Stimulated activated CD8-positive, alpha-beta memory T cell treated with anti-CD3 and anti-CD28 coated beads, Interleukin-12 subunit alpha, Interleukin-12 subunit beta, amount 100 ng/mL, for 24 hours (primary cell): ENCODE results near the gene AGMAT.
A peak's percentile ranks its signal among the peaks of the same experiment; 100 is the strongest.

Source experiments
- DNase-seq: peaks from one replicate; pipeline ENCODE4 v3.0.0-alpha.2; 2020; ENCODE audit errors: extremely low read depth

Gene AGMAT

GRCh38 chr1:15559189-15559810, 25.6 kb downstream of the AGMAT start:
- DNase-seq = no peak

DNA sequence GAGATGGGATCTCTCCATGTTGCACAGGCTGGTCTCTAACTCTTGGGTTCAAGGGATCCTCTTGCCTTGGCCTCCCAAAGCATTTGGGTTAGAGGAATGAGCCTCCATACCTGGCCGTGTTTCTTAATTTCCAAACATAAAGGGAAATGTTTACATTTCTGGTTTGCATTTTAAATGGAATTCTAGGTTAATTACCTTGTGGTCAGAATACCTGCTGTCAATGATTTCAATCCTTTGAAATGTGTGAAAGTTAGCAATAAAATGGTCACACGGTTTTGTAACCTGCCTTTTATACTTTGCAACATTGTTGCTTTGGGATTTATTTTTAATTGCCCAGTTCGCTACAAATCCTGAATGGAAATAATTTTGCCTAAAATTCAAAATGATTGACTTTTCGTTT, 26.3 kb downstream of the AGMAT start:
- no peak for DNase-seq

DNA sequence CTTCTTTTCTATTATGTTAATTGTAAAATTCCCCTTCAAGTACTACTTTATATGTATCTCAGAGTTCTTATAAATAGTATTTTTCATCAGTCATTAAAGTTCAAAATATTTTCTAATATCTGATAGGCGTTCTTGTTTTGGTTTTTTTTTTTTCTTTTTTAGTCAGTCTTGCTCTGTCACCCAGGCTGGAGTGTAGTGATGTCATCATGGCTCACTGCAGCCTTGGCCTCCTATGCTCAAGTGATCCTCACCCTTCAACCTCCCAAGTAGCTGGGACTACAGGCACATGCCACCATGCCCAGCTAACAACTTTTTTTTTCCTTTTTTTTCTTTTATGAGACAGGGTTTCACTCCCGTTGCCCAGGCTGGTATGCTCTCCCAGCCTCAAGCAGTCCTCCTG, 27.3 kb downstream of the AGMAT start:
- DNase-seq = no peak

GRCh38 chr1:15557008-15557407, 27.8 kb downstream of the AGMAT start:
- no peak for DNase-seq

GRCh38 chr1:15550573-15550972, 34.3 kb downstream of the AGMAT start:
- DNase-seq = no peak

DNA sequence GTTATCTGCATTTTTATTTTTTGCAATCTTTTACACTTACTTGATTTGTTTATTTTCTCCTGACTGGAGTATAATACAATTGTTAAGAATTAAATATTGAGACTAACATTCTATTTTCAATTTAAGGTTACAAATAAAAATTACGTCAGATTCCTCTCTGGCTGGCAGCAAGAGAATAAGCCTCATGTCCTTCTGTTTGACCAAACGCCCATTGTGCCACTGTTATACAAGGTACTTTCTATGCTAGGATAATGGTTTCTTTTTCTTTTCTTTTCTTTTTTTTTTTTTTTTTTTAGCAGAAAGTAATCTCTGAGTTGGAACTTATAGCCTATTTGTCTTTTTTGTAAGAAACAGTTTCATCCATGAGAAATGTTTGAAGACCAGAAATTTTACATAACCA, 38.2 kb downstream of the AGMAT start:
- DNase-seq = no peak

DNA sequence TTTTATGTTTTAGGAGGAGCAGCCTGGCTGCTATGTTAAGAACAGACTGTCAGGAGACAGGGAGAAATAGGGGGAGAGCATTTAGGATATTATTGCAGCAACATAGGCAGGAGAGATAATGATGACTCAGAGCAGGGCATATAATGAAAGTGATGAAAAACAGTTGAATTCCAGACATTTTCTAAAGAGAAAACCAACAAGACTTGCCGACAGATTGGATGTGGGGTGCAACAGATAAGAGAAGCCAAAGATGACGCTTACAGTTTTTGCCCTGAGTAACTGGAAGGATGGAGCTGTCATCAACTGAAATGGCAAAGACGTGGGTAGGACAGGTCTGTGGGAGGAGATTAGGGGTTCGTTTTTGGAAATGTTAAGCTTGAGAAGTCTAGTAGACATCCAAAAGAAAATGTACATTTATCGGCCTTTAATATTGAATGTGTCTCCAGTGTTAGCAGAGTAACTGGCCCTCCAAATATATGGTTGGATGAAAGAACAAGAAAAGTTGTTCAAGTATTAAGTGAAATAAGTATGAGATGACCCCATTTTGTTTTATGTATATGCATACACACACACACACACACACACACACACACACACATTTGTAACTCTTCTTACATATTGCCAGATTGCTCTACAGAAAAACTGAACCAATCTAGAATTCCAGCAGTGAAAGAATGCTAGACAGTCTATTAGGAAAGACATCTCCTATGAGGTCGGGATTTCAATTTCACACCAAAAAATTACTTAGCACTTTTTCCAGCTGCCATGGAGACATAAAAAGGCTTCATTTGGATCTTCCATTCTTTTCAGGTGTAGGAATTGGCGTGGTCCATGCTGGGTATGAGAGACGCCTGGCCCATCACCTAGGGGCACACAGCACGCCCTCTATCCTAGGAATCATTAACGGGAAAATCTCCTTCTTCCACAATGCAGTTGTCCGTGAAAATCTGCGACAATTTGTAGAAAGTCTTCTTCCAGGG, 41.0 kb downstream of the AGMAT start:
- no peak for DNase-seq

- DNase-seq = no peak
Measured at GRCh38 chr1:15543251-15543588, 41.6 kb downstream of the AGMAT start.

DNA sequence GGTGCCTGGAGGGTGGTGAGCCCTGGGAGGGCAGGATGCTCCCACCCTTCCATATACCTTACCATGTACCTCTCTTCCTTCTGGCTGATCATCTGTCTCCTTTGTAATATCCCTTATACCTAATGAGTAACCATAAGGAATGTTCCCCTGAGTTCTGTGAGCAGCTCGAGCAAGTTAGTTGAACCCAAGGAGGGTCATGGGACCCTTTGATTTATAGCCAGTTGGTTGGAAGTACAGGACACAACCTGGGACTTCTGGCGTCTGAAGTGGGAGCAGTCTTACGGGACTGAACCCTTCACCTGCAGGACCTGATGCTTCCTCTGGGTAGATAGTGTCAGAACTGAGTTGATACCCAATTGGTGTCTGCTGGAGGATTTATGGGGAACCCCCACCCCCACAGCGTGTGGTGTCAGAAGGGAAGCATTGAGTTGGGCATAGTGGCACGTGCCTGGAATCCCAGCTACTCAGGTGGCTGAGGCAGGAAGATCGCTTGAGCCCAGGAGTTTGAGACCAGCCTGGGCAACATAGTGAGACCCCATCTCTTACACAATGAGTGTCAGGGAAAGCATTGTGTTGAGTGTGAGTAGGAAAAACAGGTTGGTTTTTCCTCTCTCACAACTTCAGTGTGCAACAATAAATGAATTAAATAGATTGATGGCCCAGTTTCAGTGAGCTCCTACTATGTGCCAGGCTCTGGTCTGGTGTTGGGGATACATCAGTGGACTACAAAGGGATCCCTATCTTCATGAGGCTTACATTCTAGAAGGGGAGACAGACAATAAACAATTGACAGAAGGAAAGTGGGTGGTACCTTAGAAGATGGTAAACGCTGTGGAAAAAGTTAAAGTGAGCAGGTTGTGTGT, 42.2 kb downstream of the AGMAT start:
- no peak for DNase-seq

GRCh38 chr1:15541231-15541792, 43.5 kb downstream of the AGMAT start:
- no peak for DNase-seq

DNA sequence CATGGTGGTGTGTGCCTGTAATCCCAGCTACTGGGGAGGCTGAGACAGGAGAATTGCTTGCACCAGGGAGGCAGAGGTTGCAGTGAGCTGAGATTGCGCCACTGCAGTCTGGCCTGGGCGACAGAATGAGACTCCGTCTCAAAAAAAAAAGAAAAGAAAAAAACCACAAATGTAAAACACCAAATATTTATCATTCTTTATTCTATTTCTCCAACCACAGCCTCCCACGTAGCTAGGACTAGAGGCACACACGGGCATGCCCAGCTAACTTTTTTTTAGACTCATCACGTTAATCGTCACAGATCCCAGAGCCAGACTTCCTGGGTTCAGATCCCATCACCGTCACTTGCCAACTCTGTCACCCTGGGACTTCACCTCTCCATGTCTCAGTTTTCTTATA, 44.7 kb downstream of the AGMAT start:
- DNase-seq = no peak

DNA sequence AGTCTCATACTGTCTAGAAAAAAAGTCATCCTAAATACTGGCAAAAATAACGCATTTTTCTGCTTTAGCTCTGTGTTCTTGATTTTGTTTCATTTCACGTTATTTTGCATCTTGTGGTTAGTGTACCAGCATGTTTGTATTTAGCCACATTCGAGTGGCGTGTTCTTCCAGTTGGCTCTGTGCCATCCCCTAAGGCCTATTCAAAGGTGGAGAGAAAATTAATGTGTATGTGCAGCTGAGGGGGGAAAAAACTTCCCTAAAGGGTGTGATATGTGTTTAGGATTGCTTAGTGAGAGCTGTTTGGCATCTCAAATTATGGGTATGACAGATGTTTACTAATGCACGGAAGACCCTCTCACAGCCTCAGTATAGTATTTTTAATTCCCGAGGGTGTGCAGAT, 46.1 kb downstream of the AGMAT start:
- no peak for DNase-seq

GRCh38 chr1:15531682-15532081, 53.2 kb downstream of the AGMAT start:
- no peak for DNase-seq

GRCh38 chr1:15531003-15531402, 53.8 kb downstream of the AGMAT start:
- no peak for DNase-seq

- peak; percentile 88 for DNase-seq
Measured at GRCh38 chr1:15526490-15527339, 58.1 kb downstream of the AGMAT start, which contains the start of gene DNAJC16. TSS of gene DNAJC16 (plus strand) at chr1:15526848. CDS start at chr1:15529106, 2,258 bp downstream.

GRCh38 chr1:15526021-15526489, 58.8 kb downstream of the AGMAT start:
- no peak for DNase-seq

DNA sequence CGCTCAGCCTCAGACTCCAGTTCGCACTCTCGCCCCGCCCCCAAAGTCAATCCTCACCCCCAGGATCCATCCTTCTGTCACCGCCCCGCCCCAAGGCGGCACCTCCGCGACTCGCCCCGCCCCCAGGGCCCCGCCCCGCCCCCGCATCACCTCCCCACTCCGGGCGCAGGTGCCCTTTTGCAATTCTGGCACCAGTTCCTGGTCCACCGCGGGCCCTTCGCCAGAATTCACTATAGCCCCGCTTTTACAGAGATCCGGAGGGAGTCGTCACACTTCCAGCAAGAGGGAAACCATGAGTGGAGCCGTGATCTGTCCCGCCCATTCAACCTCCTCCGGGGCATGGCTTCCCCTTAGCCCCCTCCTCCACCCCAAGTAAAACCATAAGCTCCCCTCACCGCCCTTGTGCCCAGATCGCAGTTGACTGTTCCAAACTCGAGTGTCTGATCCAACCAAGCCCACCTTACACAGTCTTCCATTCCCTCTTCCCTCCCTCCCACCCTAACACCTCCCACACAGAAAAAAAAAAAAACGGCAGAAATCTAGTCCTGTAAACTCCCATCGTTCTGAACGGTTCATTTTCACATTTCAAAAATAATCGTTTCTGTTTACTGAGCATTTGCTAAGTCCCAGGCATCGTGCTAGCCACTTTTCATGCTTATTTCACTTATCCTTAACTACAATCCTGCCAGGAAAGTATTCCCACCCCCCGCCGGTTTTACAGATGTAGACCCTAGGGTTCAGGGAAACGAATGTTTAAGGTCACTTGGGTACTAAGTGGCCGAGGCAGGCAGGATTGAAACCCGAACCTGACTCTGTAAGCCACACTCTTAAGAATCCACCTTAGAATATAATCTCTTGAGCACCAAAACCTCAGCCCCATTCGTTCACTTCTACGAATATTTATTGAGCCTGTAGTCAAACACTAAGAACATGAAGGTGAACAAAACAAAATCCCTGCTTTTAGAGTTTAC, 59.5 kb downstream of the AGMAT start:
- DNase-seq = peak; percentile 100

DNA sequence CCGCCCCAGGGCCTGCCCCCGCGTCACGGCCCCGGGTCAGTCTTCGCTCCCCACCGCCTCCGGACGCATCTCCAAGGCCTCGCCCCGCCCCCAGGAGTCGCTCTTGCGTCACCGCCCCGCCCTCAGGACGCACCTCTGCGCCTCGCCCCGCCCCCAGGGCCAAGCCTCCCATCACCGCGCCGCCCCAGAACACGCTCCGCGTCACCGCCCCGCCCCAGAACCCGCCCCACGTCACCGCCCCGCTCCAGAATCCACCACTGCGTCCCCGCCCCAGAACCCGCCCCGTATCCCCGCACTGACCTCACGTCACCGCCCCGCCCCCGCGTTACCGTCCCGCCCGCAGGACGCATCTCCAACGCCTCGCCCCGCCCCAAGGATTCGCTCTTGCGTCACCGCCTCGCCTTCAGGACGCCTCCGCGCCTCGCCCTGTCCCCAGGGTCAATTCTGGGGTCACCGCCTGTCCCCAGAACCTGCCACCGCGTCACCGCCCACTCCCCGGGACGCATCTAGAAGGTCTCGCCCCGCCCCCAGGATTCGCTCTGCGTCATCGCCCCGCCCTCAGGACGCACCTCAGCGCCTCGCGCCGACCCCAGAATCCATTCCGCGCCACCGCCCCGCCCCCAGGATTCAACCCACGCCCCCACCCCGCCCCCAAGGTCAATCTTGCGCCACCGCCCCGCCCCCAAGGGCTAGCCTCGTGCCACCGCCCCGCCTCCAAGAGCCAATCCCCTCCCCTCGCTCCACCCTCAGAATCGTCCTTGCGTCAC, 60.4 kb downstream of the AGMAT start:
- peak; percentile 99 for DNase-seq

GRCh38 chr1:15524021-15524282, 60.9 kb downstream of the AGMAT start, which contains the start of gene CASP9:
TSS of gene CASP9 (minus strand) at chr1:15524215. CDS start at chr1:15524200, 15 bp downstream.
- no peak for DNase-seq
